Lower lobe of right lung (tissue), 2 donors: ENCODE data around the gene SLC1A6. TPM values are rescaled to one million over a fixed set of nuclear protein-coding genes. Genes with fewer than 3 reads are reported as not detected.

Source experiments
- ATAC-seq, 2 donors: fragments of 200-7000 bp; cut with Tn5 transposase; one replicate each; pipeline ENCODE4 v1.9.1; 2020 to 2022; ENCODE audit warnings: mild to moderate bottlenecking in 2 of 2, moderate library complexity in 2 of 2
- DNase-seq: peaks from one replicate; pipeline ENCODE4 v3.0.0-alpha.2; 2020
- H3K27ac ChIP-seq: fragments of 200-600 bp; one replicate; pipeline ENCODE4 v1.8.0; 2022
- H3K27me3 ChIP-seq: fragments of 200-600 bp; one replicate; pipeline ENCODE4 v1.8.0; 2022; ENCODE audit warnings: low read depth
- H3K36me3 ChIP-seq: fragments of 200-600 bp; one replicate; pipeline ENCODE4 v1.8.0; 2022; ENCODE audit warnings: mild to moderate bottlenecking
- H3K4me1 ChIP-seq: fragments of 200-600 bp; one replicate; pipeline ENCODE4 v1.8.0; 2022
- H3K4me3 ChIP-seq: fragments of 200-600 bp; one replicate; pipeline ENCODE4 v1.8.0; 2022; ENCODE audit warnings: mild to moderate bottlenecking
- H3K9me3 ChIP-seq: fragments of 200-600 bp; one replicate; pipeline ENCODE4 v1.8.0; 2022
- CTCF ChIP-seq: fragments of 200-600 bp; IDR thresholded peaks from one replicate; pipeline ENCODE4 v1.8.0; 2022; ENCODE audit warnings: antibody characterized with exemption, mild to moderate bottlenecking
- intact Hi-C: fragments of 100-400 bp; cut with DNase I; formaldehyde crosslinking; loops from one replicate; pipeline ENCODE4 v1.11.0; 2022
- total RNA-seq: library from RNA; stranded (reverse); fragmentation: NEBNext Ultra II Directional; extraction: Animal tissue kit (Norgen Biotek cat#: 25700); gene quantifications from one replicate; pipeline ENCODE4 v1.2.1, GENCODE V29; 2021
- donor health status: DM: no; HTN: yes; CAD: no; lungs with severe emphysema.

Gene SLC1A6
- total RNA-seq, 1 donor from 2014 or later, result not detected

GRCh38 chr19:15015946-15016542 is 36.4 kb upstream of the SLC1A6 start:
- no peak for TF ChIP-seq CTCF
- H3K27ac ChIP-seq, result no peak overlapping the region
- no peaks in the 10 kb centered on the region for H3K9me3 ChIP-seq
- intact Hi-C loops, result no loop called here
- peaks cover 33% of the 10 kb centered on the region for H3K27me3 ChIP-seq
- no peaks in the 10 kb centered on the region for H3K4me1 ChIP-seq
- H3K4me3 ChIP-seq, result no peak overlapping the region
- no peaks in the 10 kb centered on the region for H3K36me3 ChIP-seq
- DNase-seq (no peak), ATAC-seq (no peak)

GRCh38 chr19:15014579-15014978 is 34.9 kb upstream of the SLC1A6 start:
- Histone ChIP-seq H3K9me3 (no peaks in the 10 kb centered on the region), H3K4me1 (no peaks in the 10 kb centered on the region), H3K36me3 (no peaks in the 10 kb centered on the region), H3K27ac (no peak overlapping the region), H3K27me3 (peaks cover 43% of the 10 kb centered on the region), H3K4me3 (no peak overlapping the region)
- intact Hi-C loops, result no loop called here
- no peak for TF ChIP-seq CTCF
- no peak for DNase-seq
- no peak for ATAC-seq

- intact Hi-C loops, result no loop called here
- no peak for TF ChIP-seq CTCF
- Histone ChIP-seq H3K36me3 (no peaks in the 10 kb centered on the region), H3K9me3 (no peaks in the 10 kb centered on the region), H3K4me3 (no peak overlapping the region), H3K27ac (no peak overlapping the region), H3K4me1 (no peaks in the 10 kb centered on the region), H3K27me3 (peaks cover 47% of the 10 kb centered on the region)
- no peak for ATAC-seq
- no peak for DNase-seq
Measured at GRCh38 chr19:15010501-15011300, 31.0 kb upstream of the SLC1A6 start.

GRCh38 chr19:15008308-15008707 is 28.6 kb upstream of the SLC1A6 start:
- Histone ChIP-seq H3K27me3 (peaks cover 43% of the 10 kb centered on the region), H3K36me3 (no peaks in the 10 kb centered on the region), H3K4me3 (no peak overlapping the region), H3K27ac (no peak overlapping the region), H3K9me3 (no peaks in the 10 kb centered on the region), H3K4me1 (no peaks in the 10 kb centered on the region)
- DNase-seq, result no peak
- ATAC-seq, result no peak
- TF ChIP-seq CTCF, result no peak
- intact Hi-C loops, result no loop called here

- intact Hi-C loops, result no loop called here
- ATAC-seq, result no peak
- no peak for TF ChIP-seq CTCF
- H3K27me3 ChIP-seq, result peaks cover 6% of the 10 kb centered on the region
- H3K9me3 ChIP-seq, result no peaks in the 10 kb centered on the region
- no peaks in the 10 kb centered on the region for H3K4me1 ChIP-seq
- H3K27ac ChIP-seq, result no peak overlapping the region
- DNase-seq, result no peak
- no peaks in the 10 kb centered on the region for H3K36me3 ChIP-seq
- H3K4me3 ChIP-seq, result no peak overlapping the region
Measured at GRCh38 chr19:14997981-14998380, 18.3 kb upstream of the SLC1A6 start.
